ENCODE data around the gene GGACT.
"Not testable (repeated sequence)": the region's sequence is repeated elsewhere in the genome, so short reads cannot be mapped to it uniquely, and the experiment has no call there.

Gene GGACT

DNA sequence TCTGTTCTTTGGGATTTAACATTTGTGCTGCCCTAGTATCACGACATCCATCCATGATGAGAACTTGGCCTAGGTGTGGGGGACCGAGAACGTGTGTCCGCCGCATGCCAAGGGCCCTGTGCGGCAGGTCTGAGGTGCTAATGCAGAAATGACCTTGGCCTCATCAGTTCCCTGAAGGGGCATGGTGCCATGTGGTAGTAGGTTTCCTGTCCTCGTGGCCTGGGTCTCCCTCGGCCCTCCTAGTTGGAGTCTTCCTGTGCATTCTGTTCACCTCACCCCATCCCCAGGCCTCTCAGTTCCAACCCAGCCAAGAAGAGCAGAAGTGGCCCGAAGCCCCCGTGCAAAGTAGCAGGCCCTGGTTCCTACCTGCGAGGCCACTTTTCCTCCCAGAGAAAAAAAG lies 59.8 kb downstream of the GGACT start:
- Histone ChIP-seq H3K79me2 (ENCODE audit: control insufficient read depth, insufficient read depth, low read length, unreplicated experiment) (no peaks in the 10 kb centered on the region), H2AFZ (ENCODE audit: low read length, unreplicated experiment) (no peak overlapping the region), H3K36me3 (ENCODE audit: insufficient read depth, low read length) (no peaks in the 10 kb centered on the region), H3K4me3 (ENCODE audit: low read depth, low read length) (no peak overlapping the region), H3K27ac (ENCODE audit: low read depth, low read length) (no peak overlapping the region), H3K4me1 (ENCODE audit: control insufficient read depth, insufficient read depth, low read length, unreplicated experiment) (no peaks in the 10 kb centered on the region), H3K27me3 (ENCODE audit: insufficient read depth, low read length) (no peaks in the 10 kb centered on the region)

DNA sequence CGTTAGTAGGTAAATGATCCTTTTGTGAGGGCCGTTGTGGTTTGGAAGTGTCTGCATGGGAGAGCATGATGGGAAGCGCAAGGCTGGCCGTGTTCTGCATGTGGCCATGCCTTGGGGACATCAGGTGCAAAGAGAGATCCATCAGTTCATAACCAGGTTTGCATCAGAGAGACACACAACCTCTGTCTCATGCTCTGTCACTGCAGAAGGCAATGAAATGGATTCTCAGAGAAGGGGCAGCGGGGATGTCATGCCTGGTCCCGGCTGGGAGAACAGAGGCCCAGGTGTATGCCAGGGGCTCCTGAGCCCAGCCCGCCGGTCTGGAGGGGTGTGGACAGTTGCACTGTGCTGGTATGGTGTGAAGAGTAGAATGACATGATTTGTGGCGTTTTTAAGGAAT lies 60.2 kb downstream of the GGACT start:
- no peak overlapping the region for H3K4me3 ChIP-seq (ENCODE audit: low read depth, low read length)
- no peaks in the 10 kb centered on the region for H3K79me2 ChIP-seq (ENCODE audit: control insufficient read depth, insufficient read depth, low read length, unreplicated experiment)
- H3K36me3 ChIP-seq (ENCODE audit: insufficient read depth, low read length): no peaks in the 10 kb centered on the region
- no peaks in the 10 kb centered on the region for H3K27me3 ChIP-seq (ENCODE audit: insufficient read depth, low read length)
- no peak overlapping the region for H3K27ac ChIP-seq (ENCODE audit: low read depth, low read length)
- H2AFZ ChIP-seq (ENCODE audit: low read length, unreplicated experiment): no peak overlapping the region
- H3K4me1 ChIP-seq (ENCODE audit: control insufficient read depth, insufficient read depth, low read length, unreplicated experiment): no peaks in the 10 kb centered on the region

DNA sequence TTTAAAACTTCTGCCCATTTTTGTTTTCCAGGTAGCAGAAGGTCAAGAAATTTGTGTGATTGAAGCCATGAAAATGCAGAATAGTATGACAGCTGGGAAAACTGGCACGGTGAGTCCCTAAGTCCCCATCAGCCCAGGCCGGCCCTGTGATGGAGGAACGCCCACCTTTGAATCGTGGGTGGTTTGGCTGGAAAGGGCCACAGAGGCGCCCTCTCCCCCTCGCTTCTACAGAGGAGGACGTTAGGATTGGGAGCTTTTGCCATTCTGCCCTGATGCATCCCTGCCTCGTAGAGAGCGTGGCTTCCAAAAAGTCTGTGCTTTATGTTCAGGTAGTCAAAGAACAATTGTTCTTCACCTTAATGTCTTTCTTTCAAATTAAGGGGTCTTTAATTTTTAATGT lies 60.9 kb downstream of the GGACT start:
- H3K79me2 ChIP-seq (ENCODE audit: control insufficient read depth, insufficient read depth, low read length, unreplicated experiment): no peaks in the 10 kb centered on the region
- no peaks in the 10 kb centered on the region for H3K4me1 ChIP-seq (ENCODE audit: control insufficient read depth, insufficient read depth, low read length, unreplicated experiment)
- H2AFZ ChIP-seq (ENCODE audit: low read length, unreplicated experiment): no peak overlapping the region
- H3K27me3 ChIP-seq (ENCODE audit: insufficient read depth, low read length): no peaks in the 10 kb centered on the region
- no peak overlapping the region for H3K27ac ChIP-seq (ENCODE audit: low read depth, low read length)
- H3K36me3 ChIP-seq (ENCODE audit: insufficient read depth, low read length): no peaks in the 10 kb centered on the region
- H3K4me3 ChIP-seq (ENCODE audit: low read depth, low read length): no peak overlapping the region

DNA sequence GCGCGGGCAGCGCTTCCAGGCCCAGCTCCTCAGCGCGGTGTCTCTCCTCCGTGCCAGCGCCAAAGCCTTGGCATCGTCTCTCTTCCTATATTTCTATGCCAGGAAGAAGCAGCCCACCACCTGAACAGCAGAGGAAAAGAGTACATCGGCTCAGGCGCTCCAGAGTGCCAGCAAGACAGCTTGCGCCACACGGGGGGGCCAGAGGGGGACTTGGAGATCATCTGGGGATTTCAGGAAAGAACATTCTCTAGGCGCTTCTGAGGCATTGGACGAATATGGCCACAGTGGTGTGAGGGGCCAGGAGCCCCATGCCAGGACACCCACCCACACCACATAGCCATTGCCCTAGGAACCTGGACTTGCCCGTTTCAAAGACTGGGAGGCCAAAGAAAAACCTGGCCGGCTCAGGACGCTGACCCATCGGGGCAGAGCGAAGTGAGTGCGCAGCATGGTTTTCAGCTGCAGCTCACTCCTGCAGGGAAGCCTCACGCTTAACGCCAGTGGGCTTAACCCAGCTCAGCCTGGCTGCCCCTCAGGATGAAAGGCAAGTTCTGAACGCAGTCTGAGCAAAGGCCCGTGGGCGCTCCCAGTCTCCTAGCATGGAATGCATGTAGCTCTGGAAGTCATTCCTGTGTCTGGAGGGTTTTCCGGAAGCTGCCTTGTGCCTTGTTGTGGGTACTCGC lies 62.1 kb downstream of the GGACT start:
- H3K79me2 ChIP-seq (ENCODE audit: control insufficient read depth, insufficient read depth, low read length, unreplicated experiment): no peaks in the 10 kb centered on the region
- H3K4me3 ChIP-seq (ENCODE audit: low read depth, low read length): no peak overlapping the region
- H3K27ac ChIP-seq (ENCODE audit: low read depth, low read length): no peak overlapping the region
- H3K36me3 ChIP-seq (ENCODE audit: insufficient read depth, low read length): no peaks in the 10 kb centered on the region
- H2AFZ ChIP-seq (ENCODE audit: low read length, unreplicated experiment): no peak overlapping the region
- H3K4me1 ChIP-seq (ENCODE audit: control insufficient read depth, insufficient read depth, low read length, unreplicated experiment): no peaks in the 10 kb centered on the region
- H3K27me3 ChIP-seq (ENCODE audit: insufficient read depth, low read length): no peaks in the 10 kb centered on the region

DNA sequence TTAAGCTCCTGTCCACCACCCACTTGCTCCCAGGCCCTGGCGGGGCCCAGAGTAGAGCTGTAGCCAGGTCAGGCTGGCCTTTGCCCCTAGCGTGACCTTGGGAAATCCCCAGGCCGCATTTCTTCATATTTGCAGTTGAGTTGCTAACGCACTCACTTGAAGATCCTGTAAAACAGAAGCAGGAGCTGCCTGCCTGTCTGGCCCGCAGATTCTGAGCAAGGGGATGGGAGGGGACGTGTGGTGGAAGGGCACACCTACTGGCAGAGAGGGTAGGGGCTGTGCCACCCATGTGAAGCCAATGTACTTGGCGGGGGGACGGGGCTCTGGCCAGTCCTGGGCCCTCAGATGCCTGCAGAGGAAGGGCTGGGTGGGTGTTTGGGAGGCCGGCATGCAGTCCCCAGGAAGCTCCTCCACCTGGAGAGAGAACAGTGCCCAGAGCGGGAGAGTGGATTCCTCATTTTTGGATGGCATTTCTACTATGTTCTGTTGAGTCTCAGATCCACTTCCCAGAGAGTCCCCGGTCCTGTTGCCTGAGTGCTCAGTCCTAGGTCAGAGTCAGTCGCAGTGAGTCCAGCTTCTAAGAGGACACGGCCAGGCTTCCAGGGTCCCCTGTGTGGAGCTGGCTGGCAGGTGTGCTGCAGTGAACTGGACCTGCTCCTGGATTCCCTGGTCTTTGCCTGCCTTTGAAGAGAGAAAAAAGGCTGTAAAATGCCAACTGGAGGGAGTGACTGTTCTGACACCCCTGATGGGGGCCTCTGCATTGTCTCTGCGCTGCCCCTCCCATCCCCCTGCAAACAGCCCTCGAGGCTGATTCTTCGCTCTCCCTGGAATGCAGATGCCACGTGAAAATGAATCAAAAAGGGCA lies 62.9 kb downstream of the GGACT start:
- Histone ChIP-seq H3K36me3 (ENCODE audit: insufficient read depth, low read length) (no peaks in the 10 kb centered on the region), H3K79me2 (ENCODE audit: control insufficient read depth, insufficient read depth, low read length, unreplicated experiment) (no peaks in the 10 kb centered on the region), H3K4me3 (ENCODE audit: low read depth, low read length) (no peak overlapping the region), H3K27ac (ENCODE audit: low read depth, low read length) (no peak overlapping the region), H2AFZ (ENCODE audit: low read length, unreplicated experiment) (no peak overlapping the region), H3K27me3 (ENCODE audit: insufficient read depth, low read length) (no peaks in the 10 kb centered on the region), H3K4me1 (ENCODE audit: control insufficient read depth, insufficient read depth, low read length, unreplicated experiment) (no peaks in the 10 kb centered on the region)

DNA sequence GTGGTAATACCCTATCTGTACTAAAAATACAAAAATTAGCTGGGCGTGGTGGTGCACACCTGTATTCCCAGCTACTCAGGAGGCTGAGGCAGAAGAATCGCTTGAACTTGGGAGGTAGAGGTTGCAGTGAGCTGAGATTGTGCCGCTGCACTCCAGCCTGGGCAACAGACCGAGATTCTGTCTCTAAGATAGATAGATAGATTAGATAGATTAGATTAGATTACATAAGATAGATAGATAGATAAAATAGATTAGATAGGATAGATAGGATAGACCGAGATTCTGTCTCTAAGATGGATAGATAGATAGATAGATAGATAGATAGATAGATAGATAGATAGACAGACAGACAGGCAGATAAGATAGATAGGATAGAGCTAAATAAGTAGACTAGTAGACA lies 63.9 kb downstream of the GGACT start:
- H3K36me3 ChIP-seq (ENCODE audit: insufficient read depth, low read length); H3K4me3 ChIP-seq (ENCODE audit: low read depth, low read length); H3K27ac ChIP-seq (ENCODE audit: low read depth, low read length); H3K4me1 ChIP-seq (ENCODE audit: control insufficient read depth, insufficient read depth, low read length, unreplicated experiment); H3K27me3 ChIP-seq (ENCODE audit: insufficient read depth, low read length); H2AFZ ChIP-seq (ENCODE audit: low read length, unreplicated experiment); H3K79me2 ChIP-seq (ENCODE audit: control insufficient read depth, insufficient read depth, low read length, unreplicated experiment): not testable (repeated sequence)

DNA sequence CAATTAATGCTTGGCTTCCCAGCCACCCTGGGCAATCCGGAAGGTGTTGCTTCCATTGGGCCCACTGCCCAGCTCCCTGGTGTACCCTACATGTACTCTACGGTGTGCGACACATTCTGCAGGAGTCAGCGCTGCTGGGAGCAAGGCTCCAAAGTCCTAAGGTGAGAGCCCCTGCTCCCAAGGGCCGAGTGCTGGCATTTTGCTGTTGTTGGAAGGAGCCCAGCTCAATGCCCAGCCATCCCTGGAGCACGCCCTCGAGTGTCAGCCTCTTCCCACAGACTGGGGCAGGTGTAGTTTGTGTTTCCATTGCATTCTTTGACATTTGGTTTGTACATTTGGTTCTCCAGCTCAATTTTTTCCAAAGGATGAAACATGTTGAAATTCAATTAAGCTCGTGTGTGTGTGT lies 64.6 kb downstream of the GGACT start:
- no peaks in the 10 kb centered on the region for H3K27me3 ChIP-seq (ENCODE audit: insufficient read depth, low read length)
- H3K36me3 ChIP-seq (ENCODE audit: insufficient read depth, low read length): no peaks in the 10 kb centered on the region
- no peak overlapping the region for H3K27ac ChIP-seq (ENCODE audit: low read depth, low read length)
- H3K4me1 ChIP-seq (ENCODE audit: control insufficient read depth, insufficient read depth, low read length, unreplicated experiment): no peaks in the 10 kb centered on the region
- H3K79me2 ChIP-seq (ENCODE audit: control insufficient read depth, insufficient read depth, low read length, unreplicated experiment): no peaks in the 10 kb centered on the region
- no peak overlapping the region for H2AFZ ChIP-seq (ENCODE audit: low read length, unreplicated experiment)
- no peak overlapping the region for H3K4me3 ChIP-seq (ENCODE audit: low read depth, low read length)

DNA sequence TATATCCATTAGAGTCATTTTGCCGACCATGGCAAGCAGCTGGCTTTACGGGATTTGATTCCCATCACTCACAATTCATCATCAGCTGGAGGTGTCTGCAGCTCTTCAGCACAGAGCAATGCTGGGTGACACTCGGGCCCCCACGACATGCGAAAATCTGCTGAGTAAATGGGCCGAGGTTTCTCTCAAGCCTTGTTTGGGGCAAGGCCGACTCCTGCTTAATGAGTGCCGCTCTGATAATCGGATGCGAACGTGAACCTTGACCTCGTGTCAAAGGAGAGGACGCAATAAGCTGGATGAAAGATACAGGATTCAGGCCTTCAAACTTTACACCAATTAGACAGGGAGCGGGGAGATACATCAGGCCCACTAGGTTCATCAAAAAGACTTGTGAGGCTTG lies 65.2 kb downstream of the GGACT start:
- Histone ChIP-seq H3K36me3 (ENCODE audit: insufficient read depth, low read length) (no peaks in the 10 kb centered on the region), H3K4me3 (ENCODE audit: low read depth, low read length) (no peak overlapping the region), H3K4me1 (ENCODE audit: control insufficient read depth, insufficient read depth, low read length, unreplicated experiment) (no peaks in the 10 kb centered on the region), H2AFZ (ENCODE audit: low read length, unreplicated experiment) (no peak overlapping the region), H3K27ac (ENCODE audit: low read depth, low read length) (no peak overlapping the region), H3K27me3 (ENCODE audit: insufficient read depth, low read length) (no peaks in the 10 kb centered on the region), H3K79me2 (ENCODE audit: control insufficient read depth, insufficient read depth, low read length, unreplicated experiment) (no peaks in the 10 kb centered on the region)

DNA sequence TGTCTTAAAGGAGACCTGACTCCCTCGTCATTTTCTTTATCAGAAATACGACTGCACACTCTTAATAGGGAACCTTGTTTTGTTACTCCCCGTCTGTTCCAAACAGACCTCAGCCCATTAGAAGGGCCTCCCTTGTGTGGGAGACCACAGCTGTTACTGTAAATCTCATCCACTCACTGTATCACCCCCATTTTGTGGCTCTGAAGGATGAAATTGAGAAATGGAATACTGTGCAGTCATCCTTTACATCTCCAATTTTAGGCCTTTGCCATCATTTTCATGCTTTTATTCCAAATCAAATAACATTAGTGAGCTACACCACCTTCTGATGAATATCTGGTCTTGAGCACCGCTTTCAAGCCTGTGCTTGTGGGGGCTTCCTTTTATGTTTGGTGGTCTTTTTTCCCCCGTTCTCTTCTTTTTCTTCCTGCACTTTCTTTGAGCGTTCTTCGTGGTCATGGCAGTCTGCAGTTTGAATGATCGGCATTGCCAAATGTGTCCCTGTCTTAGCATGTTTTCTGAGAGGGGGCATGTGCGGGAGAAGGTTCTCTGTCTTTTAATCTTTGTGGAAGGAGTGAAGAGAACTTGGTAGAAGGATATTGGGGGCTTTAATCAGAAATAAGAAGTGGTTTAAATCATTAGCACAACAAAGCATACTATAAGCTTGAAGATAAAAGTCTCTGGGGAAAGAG lies 65.8 kb downstream of the GGACT start:
- no peaks in the 10 kb centered on the region for H3K4me1 ChIP-seq (ENCODE audit: control insufficient read depth, insufficient read depth, low read length, unreplicated experiment)
- no peak overlapping the region for H3K4me3 ChIP-seq (ENCODE audit: low read depth, low read length)
- H3K36me3 ChIP-seq (ENCODE audit: insufficient read depth, low read length): no peaks in the 10 kb centered on the region
- H3K27me3 ChIP-seq (ENCODE audit: insufficient read depth, low read length): no peaks in the 10 kb centered on the region
- H2AFZ ChIP-seq (ENCODE audit: low read length, unreplicated experiment): no peak overlapping the region
- H3K79me2 ChIP-seq (ENCODE audit: control insufficient read depth, insufficient read depth, low read length, unreplicated experiment): no peaks in the 10 kb centered on the region
- H3K27ac ChIP-seq (ENCODE audit: low read depth, low read length): no peak overlapping the region

DNA sequence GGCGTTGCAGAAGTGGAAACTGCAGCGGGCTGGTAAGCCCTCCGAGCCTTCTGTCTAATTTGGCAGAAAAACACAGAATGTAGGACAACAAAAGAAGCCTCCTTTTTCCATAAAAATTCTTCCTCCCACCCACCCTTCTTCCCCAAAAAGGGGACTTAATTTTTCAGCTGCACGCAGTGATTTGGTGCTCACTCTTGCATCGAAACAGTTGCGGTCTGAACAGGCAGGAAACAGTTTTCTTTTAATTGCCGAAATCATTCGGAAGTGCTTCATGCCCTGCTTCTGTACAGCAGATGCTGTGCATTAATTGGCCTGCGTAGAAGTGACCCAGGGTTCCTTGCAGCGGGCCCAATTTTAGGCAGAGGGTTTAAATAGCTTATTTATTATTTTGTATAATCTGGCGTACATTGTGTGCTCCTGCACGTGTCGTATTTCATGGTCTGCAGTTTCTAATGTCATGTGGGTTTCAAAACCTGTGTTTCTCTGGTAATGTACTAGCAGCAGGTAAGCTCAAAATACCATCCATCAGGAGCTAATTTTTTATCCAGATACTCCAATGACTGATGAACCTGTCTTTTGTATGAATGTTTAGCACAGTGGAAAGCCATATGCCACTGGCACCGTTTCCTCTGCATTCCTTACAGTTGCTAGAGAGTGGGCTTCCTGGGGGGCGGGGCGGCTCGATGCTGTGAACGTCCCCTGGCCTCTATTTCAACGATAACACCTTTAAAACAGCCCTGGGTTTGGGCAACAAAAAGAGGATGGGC lies 66.6 kb downstream of the GGACT start:
- no peaks in the 10 kb centered on the region for H3K36me3 ChIP-seq (ENCODE audit: insufficient read depth, low read length)
- no peak overlapping the region for H3K4me3 ChIP-seq (ENCODE audit: low read depth, low read length)
- H2AFZ ChIP-seq (ENCODE audit: low read length, unreplicated experiment): no peak overlapping the region
- H3K79me2 ChIP-seq (ENCODE audit: control insufficient read depth, insufficient read depth, low read length, unreplicated experiment): no peaks in the 10 kb centered on the region
- H3K27me3 ChIP-seq (ENCODE audit: insufficient read depth, low read length): no peaks in the 10 kb centered on the region
- no peaks in the 10 kb centered on the region for H3K4me1 ChIP-seq (ENCODE audit: control insufficient read depth, insufficient read depth, low read length, unreplicated experiment)
- no peak overlapping the region for H3K27ac ChIP-seq (ENCODE audit: low read depth, low read length)
